Astrocyte of the hippocampus (primary cell): Measurements from ENCODE around the gene NXT1.

ENCODE experiments used
- DNase-seq: peaks from one replicate; pipeline ENCODE4 v3.0.0; 2011; ENCODE audit warnings: low read depth, low spot score

The NXT1 gene

GRCh38 chr20:23360531-23360930 is 9.9 kb downstream of the NXT1 start:
- no peak for DNase-seq

- no peak for DNase-seq
These were observed 10.5 kb downstream of the NXT1 start for GRCh38 chr20:23361119-23361475.

- peak; percentile 100 for DNase-seq
These were observed 11.1 kb downstream of the NXT1 start, which contains the start of gene GZF1 for GRCh38 chr20:23361476-23362391. GZF1 (plus strand) TSS chr20:23362182; CDS start chr20:23364384, 2,202 bp downstream.

GRCh38 chr20:23362392-23363256 is 12.0 kb downstream of the NXT1 start:
- peak; percentile 62 for DNase-seq

- DNase-seq = peak; percentile 22
These were observed 12.7 kb downstream of the NXT1 start for GRCh38 chr20:23363257-23363649.

GRCh38 chr20:23365390-23366165 is 15.0 kb downstream of the NXT1 start:
- no peak for DNase-seq

GRCh38 chr20:23366384-23366783 is 15.8 kb downstream of the NXT1 start:
- DNase-seq = no peak

- no peak for DNase-seq
These were observed 17.2 kb downstream of the NXT1 start for GRCh38 chr20:23367770-23368169.

GRCh38 chr20:23368316-23369071 is 17.9 kb downstream of the NXT1 start:
- peak; percentile 57 for DNase-seq

- no peak for DNase-seq
These were observed 18.7 kb downstream of the NXT1 start for GRCh38 chr20:23369072-23369823.

GRCh38 chr20:23370274-23370673 is 19.7 kb downstream of the NXT1 start:
- no peak for DNase-seq

GRCh38 chr20:23370873-23371272 is 20.3 kb downstream of the NXT1 start:
- no peak for DNase-seq

- no peak for DNase-seq
These were observed 20.9 kb downstream of the NXT1 start for GRCh38 chr20:23371496-23371895.

- no peak for DNase-seq
These were observed 23.9 kb downstream of the NXT1 start for GRCh38 chr20:23374441-23374840.

- no peak for DNase-seq
These were observed 25.2 kb downstream of the NXT1 start for GRCh38 chr20:23375827-23376226.

- no peak for DNase-seq
These were observed 29.2 kb downstream of the NXT1 start for GRCh38 chr20:23379772-23380171.

GRCh38 chr20:23381876-23382275 is 31.3 kb downstream of the NXT1 start:
- DNase-seq = no peak

- no peak for DNase-seq
These were observed 35.9 kb downstream of the NXT1 start for GRCh38 chr20:23386304-23387117.

GRCh38 chr20:23387118-23387443 is 36.5 kb downstream of the NXT1 start:
- no peak for DNase-seq
